Ishikawa (cell line): ENCODE data around the gene SPATA21.

Experiments
- CEBPB ChIP-seq: IDR thresholded peaks from 2 replicates; pipeline ENCODE4 v1.6.1; 2012
- CREB1 ChIP-seq: IDR thresholded peaks from 2 replicates; pipeline ENCODE4 v1.6.1; 2012; ENCODE audit warnings: low read depth
- EGR1 ChIP-seq: IDR thresholded peaks from 2 replicates; pipeline ENCODE4 v1.6.1; 2012
- EP300 ChIP-seq: IDR thresholded peaks from 2 replicates; pipeline ENCODE4 v1.6.1; 2012; ENCODE audit warnings: borderline replicate concordance
- FOXM1 ChIP-seq: IDR thresholded peaks from 2 replicates; pipeline ENCODE4 v1.6.1; 2012; ENCODE audit warnings: low read depth, borderline replicate concordance
- NFIC ChIP-seq: IDR thresholded peaks from 2 replicates; pipeline ENCODE4 v1.6.1; 2012
- RAD21 ChIP-seq: IDR thresholded peaks from 2 replicates; pipeline ENCODE4 v1.6.1; 2012; ENCODE audit warnings: low read depth
- TAF1 ChIP-seq: IDR thresholded peaks from 2 replicates; pipeline ENCODE4 v1.6.1; 2012; ENCODE audit warnings: low read depth, mild to moderate bottlenecking
- TCF12 ChIP-seq: IDR thresholded peaks from 2 replicates; pipeline ENCODE4 v1.6.1; 2012; ENCODE audit warnings: low read depth
- TEAD4 ChIP-seq: IDR thresholded peaks from 2 replicates; pipeline ENCODE4 v1.6.1; 2012
- YY1 ChIP-seq: IDR thresholded peaks from 2 replicates; pipeline ENCODE4 v1.6.1; 2012; ENCODE audit warnings: low read depth
- ZBTB7A ChIP-seq: IDR thresholded peaks from 2 replicates; pipeline ENCODE4 v1.6.1; 2012; ENCODE audit warnings: low read depth
- TF ChIP-seq, protein P1 (sequence below): IDR thresholded peaks from 2 replicates; pipeline ENCODE4 v1.6.1; 2012
- TF ChIP-seq, protein P2 (sequence below): IDR thresholded peaks from 2 replicates; pipeline ENCODE4 v1.6.1; 2012; ENCODE audit warnings: low read depth, mild to moderate bottlenecking
- TF ChIP-seq, protein P3 (sequence below): IDR thresholded peaks from 2 replicates; pipeline ENCODE4 v1.6.1; 2012

The SPATA21 gene

DNA sequence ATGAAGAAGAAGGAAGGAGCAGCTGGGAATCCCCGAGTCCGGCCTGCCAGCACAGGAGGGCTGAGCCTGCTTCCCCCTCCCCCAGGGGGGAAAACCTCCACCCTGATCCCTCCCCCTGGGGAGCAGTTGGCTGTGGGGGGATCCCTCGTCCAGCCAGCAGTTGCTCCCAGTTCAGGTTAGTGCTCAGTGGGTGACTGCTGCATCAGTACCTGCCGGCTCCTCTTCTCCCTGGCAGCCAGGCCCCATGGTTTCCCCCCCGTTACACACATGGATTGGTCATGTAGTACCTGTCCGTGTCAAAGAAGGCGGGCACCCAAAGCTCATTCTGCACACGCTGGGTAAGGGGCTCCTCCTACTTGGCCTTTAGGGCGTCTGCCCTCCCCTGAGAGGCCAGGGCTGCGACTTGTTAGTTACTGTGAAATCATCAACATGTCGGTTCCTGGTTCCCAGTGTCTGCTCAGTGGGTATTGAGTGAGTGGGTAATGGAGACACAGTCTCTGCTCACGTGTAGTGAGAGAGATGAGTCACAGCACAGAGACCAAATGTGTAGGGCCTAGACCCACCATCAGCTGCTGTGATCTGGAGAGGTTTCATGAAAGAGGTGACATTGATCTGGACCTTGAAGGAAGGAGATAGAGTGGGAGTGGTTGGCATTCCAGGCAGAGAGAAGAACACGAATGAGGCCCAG, 14.8 kb upstream of the SPATA21 start:
- TF ChIP-seq EGR1 (no peak), TAF1 (no peak), RAD21 (no peak), TEAD4 (no peak), FOXM1 (no peak), ZBTB7A (no peak), CREB1 (no peak), TCF12 (no peak)
- TF ChIP-seq, protein P1, sequence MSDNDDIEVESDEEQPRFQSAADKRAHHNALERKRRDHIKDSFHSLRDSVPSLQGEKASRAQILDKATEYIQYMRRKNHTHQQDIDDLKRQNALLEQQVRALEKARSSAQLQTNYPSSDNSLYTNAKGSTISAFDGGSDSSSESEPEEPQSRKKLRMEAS: no peak
- TF ChIP-seq, protein P2, sequence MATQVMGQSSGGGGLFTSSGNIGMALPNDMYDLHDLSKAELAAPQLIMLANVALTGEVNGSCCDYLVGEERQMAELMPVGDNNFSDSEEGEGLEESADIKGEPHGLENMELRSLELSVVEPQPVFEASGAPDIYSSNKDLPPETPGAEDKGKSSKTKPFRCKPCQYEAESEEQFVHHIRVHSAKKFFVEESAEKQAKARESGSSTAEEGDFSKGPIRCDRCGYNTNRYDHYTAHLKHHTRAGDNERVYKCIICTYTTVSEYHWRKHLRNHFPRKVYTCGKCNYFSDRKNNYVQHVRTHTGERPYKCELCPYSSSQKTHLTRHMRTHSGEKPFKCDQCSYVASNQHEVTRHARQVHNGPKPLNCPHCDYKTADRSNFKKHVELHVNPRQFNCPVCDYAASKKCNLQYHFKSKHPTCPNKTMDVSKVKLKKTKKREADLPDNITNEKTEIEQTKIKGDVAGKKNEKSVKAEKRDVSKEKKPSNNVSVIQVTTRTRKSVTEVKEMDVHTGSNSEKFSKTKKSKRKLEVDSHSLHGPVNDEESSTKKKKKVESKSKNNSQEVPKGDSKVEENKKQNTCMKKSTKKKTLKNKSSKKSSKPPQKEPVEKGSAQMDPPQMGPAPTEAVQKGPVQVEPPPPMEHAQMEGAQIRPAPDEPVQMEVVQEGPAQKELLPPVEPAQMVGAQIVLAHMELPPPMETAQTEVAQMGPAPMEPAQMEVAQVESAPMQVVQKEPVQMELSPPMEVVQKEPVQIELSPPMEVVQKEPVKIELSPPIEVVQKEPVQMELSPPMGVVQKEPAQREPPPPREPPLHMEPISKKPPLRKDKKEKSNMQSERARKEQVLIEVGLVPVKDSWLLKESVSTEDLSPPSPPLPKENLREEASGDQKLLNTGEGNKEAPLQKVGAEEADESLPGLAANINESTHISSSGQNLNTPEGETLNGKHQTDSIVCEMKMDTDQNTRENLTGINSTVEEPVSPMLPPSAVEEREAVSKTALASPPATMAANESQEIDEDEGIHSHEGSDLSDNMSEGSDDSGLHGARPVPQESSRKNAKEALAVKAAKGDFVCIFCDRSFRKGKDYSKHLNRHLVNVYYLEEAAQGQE: no peak
- TF ChIP-seq, protein P3, sequence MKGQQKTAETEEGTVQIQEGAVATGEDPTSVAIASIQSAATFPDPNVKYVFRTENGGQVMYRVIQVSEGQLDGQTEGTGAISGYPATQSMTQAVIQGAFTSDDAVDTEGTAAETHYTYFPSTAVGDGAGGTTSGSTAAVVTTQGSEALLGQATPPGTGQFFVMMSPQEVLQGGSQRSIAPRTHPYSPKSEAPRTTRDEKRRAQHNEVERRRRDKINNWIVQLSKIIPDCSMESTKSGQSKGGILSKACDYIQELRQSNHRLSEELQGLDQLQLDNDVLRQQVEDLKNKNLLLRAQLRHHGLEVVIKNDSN: no peak

DNA sequence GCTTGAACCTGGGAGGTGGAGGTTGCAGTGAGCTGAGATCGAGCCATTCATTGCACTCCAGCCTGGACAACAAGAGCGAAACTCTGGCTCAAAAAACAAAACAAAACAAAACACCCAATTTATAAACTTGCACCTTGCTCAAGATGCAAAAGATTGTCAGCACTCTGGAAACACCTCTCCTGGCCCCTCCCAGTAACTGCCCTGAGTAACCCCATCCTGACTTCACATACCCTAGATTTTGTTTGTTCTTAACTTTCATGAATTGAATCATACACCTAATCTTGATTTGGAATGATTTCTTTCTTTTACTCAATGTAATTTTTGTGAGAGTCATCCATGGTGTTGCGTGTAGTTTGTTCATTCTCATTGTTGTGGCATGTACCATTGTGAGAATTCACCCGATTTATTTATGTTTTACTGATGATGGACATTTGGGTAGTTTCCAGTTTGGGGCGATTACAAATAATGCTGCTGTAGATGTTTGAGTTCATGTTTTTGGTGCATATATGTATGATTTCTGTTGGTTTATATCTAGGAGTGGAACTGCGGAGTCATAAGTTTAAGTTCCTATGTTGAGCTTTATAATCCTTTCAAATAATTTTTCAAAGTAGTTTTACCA, 13.7 kb upstream of the SPATA21 start:
- TF ChIP-seq RAD21 (no peak), CEBPB (no peak), ZBTB7A (no peak), YY1 (no peak), FOXM1 (no peak), TCF12 (no peak)
- TF ChIP-seq, protein P1: no peak

DNA sequence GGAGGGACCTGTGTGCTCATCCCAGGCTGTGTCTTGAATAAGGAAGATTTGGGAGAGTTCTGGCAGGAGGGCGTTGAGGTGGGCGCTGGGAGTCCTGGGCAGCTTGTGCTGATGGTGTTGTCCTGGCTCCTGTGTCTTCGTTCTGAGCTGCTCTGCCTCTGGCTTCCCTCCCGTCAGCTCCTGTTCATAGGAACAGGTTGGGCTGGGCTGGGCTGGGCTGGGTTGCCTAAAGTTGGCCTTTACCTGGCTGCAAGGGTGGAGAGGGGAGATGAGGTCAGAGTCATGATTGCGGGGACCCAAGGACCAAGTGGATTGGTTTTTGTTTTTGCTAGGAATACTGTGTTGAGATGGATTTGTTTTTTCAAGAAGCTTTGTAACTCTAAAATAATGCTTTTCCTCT, 12.4 kb upstream of the SPATA21 start:
- TF ChIP-seq RAD21: no peak
- TF ChIP-seq EP300: no peak
- TF ChIP-seq NFIC: no peak
- no peak for TF ChIP-seq CEBPB
- no peak for TF ChIP-seq EGR1
- no peak for TF ChIP-seq YY1
- no peak for TF ChIP-seq CREB1
- no peak for TF ChIP-seq TCF12
- TF ChIP-seq, protein P2: no peak
- TF ChIP-seq, protein P3: no peak
- TF ChIP-seq FOXM1: no peak
- TF ChIP-seq, protein P1: no peak
- TF ChIP-seq ZBTB7A: no peak
- no peak for TF ChIP-seq TAF1
- no peak for TF ChIP-seq TEAD4

DNA sequence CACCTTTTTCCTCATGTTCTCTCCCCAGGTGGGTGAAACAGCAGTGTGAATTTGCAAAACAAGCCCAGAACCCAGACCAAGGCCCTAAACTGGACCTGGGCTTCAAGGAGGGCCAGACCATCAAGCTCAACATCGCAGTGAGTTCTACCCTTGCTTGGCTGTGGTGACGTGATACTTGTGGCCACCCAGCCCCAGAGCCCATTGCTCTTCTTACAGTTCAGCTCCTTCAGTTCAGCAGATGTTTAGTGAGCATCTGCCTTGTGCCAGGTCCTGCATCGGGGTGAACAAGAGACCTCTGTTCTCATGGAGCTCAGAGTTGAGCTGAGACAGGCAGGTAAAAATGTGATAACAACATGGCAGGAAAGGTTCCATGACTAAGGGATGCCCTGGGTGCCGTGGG, 11.8 kb upstream of the SPATA21 start:
- TF ChIP-seq TEAD4: no peak
- no peak for TF ChIP-seq TAF1
- TF ChIP-seq NFIC: no peak
- TF ChIP-seq EGR1: no peak
- no peak for TF ChIP-seq CREB1
- TF ChIP-seq, protein P2: no peak
- TF ChIP-seq RAD21: no peak
- TF ChIP-seq, protein P1: no peak
- TF ChIP-seq, protein P3: no peak
- TF ChIP-seq TCF12: no peak
- TF ChIP-seq CEBPB: no peak
- TF ChIP-seq ZBTB7A: no peak
- TF ChIP-seq FOXM1: no peak
- no peak for TF ChIP-seq YY1
- no peak for TF ChIP-seq EP300
